ENCODE data around the gene VILL.
"Not testable (repeated sequence)": the region's sequence is repeated elsewhere in the genome, so short reads cannot be mapped to it uniquely, and the experiment has no call there.

GRCh38 chr3:37988376-37988775 lies 2.2 kb upstream of the VILL start:
- TF ChIP-seq, protein P1, sequence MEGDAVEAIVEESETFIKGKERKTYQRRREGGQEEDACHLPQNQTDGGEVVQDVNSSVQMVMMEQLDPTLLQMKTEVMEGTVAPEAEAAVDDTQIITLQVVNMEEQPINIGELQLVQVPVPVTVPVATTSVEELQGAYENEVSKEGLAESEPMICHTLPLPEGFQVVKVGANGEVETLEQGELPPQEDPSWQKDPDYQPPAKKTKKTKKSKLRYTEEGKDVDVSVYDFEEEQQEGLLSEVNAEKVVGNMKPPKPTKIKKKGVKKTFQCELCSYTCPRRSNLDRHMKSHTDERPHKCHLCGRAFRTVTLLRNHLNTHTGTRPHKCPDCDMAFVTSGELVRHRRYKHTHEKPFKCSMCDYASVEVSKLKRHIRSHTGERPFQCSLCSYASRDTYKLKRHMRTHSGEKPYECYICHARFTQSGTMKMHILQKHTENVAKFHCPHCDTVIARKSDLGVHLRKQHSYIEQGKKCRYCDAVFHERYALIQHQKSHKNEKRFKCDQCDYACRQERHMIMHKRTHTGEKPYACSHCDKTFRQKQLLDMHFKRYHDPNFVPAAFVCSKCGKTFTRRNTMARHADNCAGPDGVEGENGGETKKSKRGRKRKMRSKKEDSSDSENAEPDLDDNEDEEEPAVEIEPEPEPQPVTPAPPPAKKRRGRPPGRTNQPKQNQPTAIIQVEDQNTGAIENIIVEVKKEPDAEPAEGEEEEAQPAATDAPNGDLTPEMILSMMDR (conservative IDR thresholded peaks at IDR 0.05; ENCODE audit: low read length) = not testable (repeated sequence)
- TF ChIP-seq EZH2phosphoT487 (IDR thresholded peaks at IDR 0.05; ENCODE audit: borderline replicate concordance, low read depth, low read length) = not testable (repeated sequence)

All from OCI-LY7 (cell line).